Activated effector memory CD4-positive, alpha-beta T cell treated with anti-CD3 and anti-CD28 coated beads, Interleukin-2, amount 50 U/mL, for 16 hours (primary cell): ENCODE data around the gene STRN4.
A peak's percentile ranks its signal among the peaks of the same experiment; 100 is the strongest.

Experiments used
- DNase-seq: peaks from one replicate; pipeline ENCODE4 v3.0.0-alpha.2; 2020

The STRN4 gene

GRCh38 chr19:46704379-46705076 is 41.7 kb downstream of the STRN4 start:
- peak; percentile 95 for DNase-seq

- no peak for DNase-seq
Measured at GRCh38 chr19:46700704-46701103, 45.5 kb downstream of the STRN4 start.

GRCh38 chr19:46698395-46699321 is 47.6 kb downstream of the STRN4 start:
- no peak for DNase-seq

- DNase-seq: no peak
Measured at GRCh38 chr19:46697204-46697960, 48.9 kb downstream of the STRN4 start.

- DNase-seq: no peak
Measured at GRCh38 chr19:46696866-46697203, 49.4 kb downstream of the STRN4 start.

GRCh38 chr19:46696052-46696451 is 50.2 kb downstream of the STRN4 start:
- no peak for DNase-seq

- no peak for DNase-seq
Measured at GRCh38 chr19:46693760-46694159, 52.5 kb downstream of the STRN4 start.

GRCh38 chr19:46692918-46693722 is 53.1 kb downstream of the STRN4 start:
- DNase-seq: no peak

GRCh38 chr19:46691948-46692347 is 54.3 kb downstream of the STRN4 start:
- no peak for DNase-seq

GRCh38 chr19:46691104-46691503 is 55.1 kb downstream of the STRN4 start:
- DNase-seq: no peak

- DNase-seq: no peak
Measured at GRCh38 chr19:46689358-46689757, 56.9 kb downstream of the STRN4 start.

- DNase-seq: no peak
Measured at GRCh38 chr19:46687438-46688145, 58.7 kb downstream of the STRN4 start.

- DNase-seq: no peak
Measured at GRCh38 chr19:46685189-46685588, 61.1 kb downstream of the STRN4 start.

GRCh38 chr19:46678110-46678732 is 68.0 kb downstream of the STRN4 start:
- DNase-seq: peak; percentile 81

- no peak for DNase-seq
Measured at GRCh38 chr19:46674416-46675178, 71.7 kb downstream of the STRN4 start.

GRCh38 chr19:46670813-46671212 is 75.4 kb downstream of the STRN4 start:
- no peak for DNase-seq
